SK-N-SH (cell line): ENCODE data around the gene PDE4C.

Experiments
- POLR2AphosphoS5 ChIP-seq: IDR thresholded peaks from 2 replicates; pipeline ENCODE4 v1.6.1; 2012; ENCODE audit warnings: low read depth, low read length
- TF ChIP-seq, protein P1 (sequence below): fragments of 200-600 bp; sonication (generic); IDR thresholded peaks from 2 replicates; pipeline ENCODE4 v1.6.1; 2017; ENCODE audit warnings: antibody characterized with exemption, mild to moderate bottlenecking, moderate library complexity
- TF ChIP-seq, protein P2 (sequence below): IDR thresholded peaks from 2 replicates; pipeline ENCODE4 v1.4.0; 2012; ENCODE audit warnings: low read depth
- TF ChIP-seq, protein P3 (sequence below): fragments of 150-350 bp; IDR thresholded peaks from 2 replicates; pipeline ENCODE4 v1.6.1; 2017; ENCODE audit warnings: antibody characterized with exemption, low read length, low read depth, borderline replicate concordance

DNA sequence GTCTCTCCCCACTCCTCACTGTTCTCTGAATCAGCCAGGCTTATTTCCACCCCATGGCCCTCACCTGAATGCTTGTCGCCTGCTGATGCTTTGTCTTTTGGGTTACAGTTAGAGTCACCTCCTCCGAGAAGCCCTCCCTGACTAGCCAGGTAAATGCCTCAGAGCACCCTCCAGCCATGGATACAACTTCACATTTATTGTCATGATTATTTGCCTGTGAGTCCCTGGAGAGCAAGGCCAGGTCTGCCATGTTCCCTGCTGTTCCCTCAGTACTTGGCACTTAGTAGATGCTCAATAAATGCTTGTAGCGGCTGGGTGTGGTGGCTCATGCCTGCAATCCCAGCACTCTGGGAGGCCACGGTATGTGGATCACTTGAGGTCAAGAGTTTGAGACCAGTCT lies 3.7 kb upstream of the PDE4C start:
- TF ChIP-seq, protein P1, sequence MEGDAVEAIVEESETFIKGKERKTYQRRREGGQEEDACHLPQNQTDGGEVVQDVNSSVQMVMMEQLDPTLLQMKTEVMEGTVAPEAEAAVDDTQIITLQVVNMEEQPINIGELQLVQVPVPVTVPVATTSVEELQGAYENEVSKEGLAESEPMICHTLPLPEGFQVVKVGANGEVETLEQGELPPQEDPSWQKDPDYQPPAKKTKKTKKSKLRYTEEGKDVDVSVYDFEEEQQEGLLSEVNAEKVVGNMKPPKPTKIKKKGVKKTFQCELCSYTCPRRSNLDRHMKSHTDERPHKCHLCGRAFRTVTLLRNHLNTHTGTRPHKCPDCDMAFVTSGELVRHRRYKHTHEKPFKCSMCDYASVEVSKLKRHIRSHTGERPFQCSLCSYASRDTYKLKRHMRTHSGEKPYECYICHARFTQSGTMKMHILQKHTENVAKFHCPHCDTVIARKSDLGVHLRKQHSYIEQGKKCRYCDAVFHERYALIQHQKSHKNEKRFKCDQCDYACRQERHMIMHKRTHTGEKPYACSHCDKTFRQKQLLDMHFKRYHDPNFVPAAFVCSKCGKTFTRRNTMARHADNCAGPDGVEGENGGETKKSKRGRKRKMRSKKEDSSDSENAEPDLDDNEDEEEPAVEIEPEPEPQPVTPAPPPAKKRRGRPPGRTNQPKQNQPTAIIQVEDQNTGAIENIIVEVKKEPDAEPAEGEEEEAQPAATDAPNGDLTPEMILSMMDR, result no peak
- no peak for TF ChIP-seq POLR2AphosphoS5
- TF ChIP-seq, protein P2, sequence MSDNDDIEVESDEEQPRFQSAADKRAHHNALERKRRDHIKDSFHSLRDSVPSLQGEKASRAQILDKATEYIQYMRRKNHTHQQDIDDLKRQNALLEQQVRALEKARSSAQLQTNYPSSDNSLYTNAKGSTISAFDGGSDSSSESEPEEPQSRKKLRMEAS, result no peak
- TF ChIP-seq, protein P3, sequence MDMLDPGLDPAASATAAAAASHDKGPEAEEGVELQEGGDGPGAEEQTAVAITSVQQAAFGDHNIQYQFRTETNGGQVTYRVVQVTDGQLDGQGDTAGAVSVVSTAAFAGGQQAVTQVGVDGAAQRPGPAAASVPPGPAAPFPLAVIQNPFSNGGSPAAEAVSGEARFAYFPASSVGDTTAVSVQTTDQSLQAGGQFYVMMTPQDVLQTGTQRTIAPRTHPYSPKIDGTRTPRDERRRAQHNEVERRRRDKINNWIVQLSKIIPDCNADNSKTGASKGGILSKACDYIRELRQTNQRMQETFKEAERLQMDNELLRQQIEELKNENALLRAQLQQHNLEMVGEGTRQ, result no peak
